Astrocyte of the cerebellum (primary cell): Measurements from ENCODE around the gene AVP.

ENCODE experiments used
- DNase-seq: peaks from one replicate; pipeline ENCODE4 v3.0.0-alpha.2; 2011; ENCODE audit warnings: low read depth
- H3K4me3 ChIP-seq: 2 replicates; pipeline ENCODE4 v1.5.1; 2011; ENCODE audit warnings: mild to moderate bottlenecking, low read depth, low read length, moderate library complexity
- CTCF ChIP-seq: IDR thresholded peaks from 2 replicates; pipeline ENCODE4 v1.5.1; 2012; ENCODE audit warnings: low read length, low read depth, moderate library complexity, mild to moderate bottlenecking; ENCODE audit errors: missing control alignments
- in situ Hi-C: cut with HindIII; loops from 2 replicates; pipeline ENCODE4 v1.10.0; 2017; ENCODE audit warnings: low sequenced_read_pairs

The AVP gene

GRCh38 chr20:3084283-3084985 lies at the start of gene AVP:
TSS of gene AVP (minus strand) at chr20:3084724. CDS start at chr20:3084674, 50 bp downstream.
- in situ Hi-C loops, result no loop called here
- no peak within 1 kb of the TSS for H3K4me3 ChIP-seq
- TF ChIP-seq CTCF, result no peak
- no peak for DNase-seq

GRCh38 chr20:3134151-3134550 lies 49.6 kb upstream of the AVP start:
- no peak for DNase-seq
- TF ChIP-seq CTCF, result no peak
- H3K4me3 ChIP-seq, result no peak overlapping the region
- in situ Hi-C loops, result no loop called here

GRCh38 chr20:3133155-3133554 lies 48.6 kb upstream of the AVP start:
- H3K4me3 ChIP-seq, result no peak overlapping the region
- no peak for TF ChIP-seq CTCF
- in situ Hi-C loops, result no loop called here
- no peak for DNase-seq

- DNase-seq, result no peak
- no peak for TF ChIP-seq CTCF
- in situ Hi-C loops, result no loop called here
- no peak overlapping the region for H3K4me3 ChIP-seq
Observed at GRCh38 chr20:3130051-3130600, 45.6 kb upstream of the AVP start.

- in situ Hi-C loops, result no loop called here
- no peak for TF ChIP-seq CTCF
- H3K4me3 ChIP-seq, result no peak overlapping the region
- DNase-seq, result no peak
Observed at GRCh38 chr20:3129094-3129493, 44.6 kb upstream of the AVP start.

- no peak for DNase-seq
- in situ Hi-C loops, result no loop called here
- no peak overlapping the region for H3K4me3 ChIP-seq
Observed at GRCh38 chr20:3128275-3128984, 43.9 kb upstream of the AVP start.

More at GRCh38 chr20:3128275-3128984, 43.9 kb upstream of the AVP start:
- TF ChIP-seq CTCF, result no peak
